GM19025 (cell line): Measurements from ENCODE around the gene EDNRA.
"Not testable (repeated sequence)": the region's sequence is repeated elsewhere in the genome, so short reads cannot be mapped to it uniquely, and the experiment has no call there.

Experiments used
- ATAC-seq: cut with Tn5 transposase; IDR thresholded peaks from one replicate; pipeline ENCODE4 v1.9.1; 2021; ENCODE audit warnings: mild to moderate bottlenecking, low read depth, moderate library complexity; ENCODE audit not compliant: unreplicated experiment

EDNRA gene

DNA sequence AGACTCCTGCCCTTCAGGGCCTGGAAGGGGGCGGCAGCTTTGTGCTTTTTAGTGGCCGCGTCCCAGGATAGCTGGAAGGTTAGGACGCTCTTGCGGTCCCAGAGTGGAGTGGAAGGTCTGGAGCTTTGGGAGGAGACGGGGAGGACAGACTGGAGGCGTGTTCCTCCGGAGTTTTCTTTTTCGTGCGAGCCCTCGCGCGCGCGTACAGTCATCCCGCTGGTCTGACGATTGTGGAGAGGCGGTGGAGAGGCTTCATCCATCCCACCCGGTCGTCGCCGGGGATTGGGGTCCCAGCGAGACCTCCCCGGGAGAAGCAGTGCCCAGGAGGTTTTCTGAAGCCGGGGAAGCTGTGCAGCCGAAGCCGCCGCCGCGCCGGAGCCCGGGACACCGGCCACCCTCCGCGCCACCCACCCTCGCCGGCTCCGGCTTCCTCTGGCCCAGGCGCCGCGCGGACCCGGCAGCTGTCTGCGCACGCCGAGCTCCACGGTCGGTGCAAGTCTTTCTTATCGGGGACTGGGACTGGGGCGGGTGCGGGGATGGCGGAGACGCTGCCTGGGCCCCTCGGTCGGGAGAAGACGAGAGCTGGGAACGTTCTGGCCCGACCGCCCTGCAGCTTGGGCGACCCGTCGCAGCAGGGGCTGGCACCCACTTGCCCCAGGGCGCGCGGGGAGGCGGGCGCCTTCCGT, at the start of gene EDNRA:
Gene EDNRA (plus strand): TSS at position 207 of the 686 bp plus-strand sequence. CDS start 4,585 bp downstream, outside the sequence.
- no peak for ATAC-seq

- ATAC-seq = not testable (repeated sequence)
Measured at GRCh38 chr4:147434370-147434769, 46.5 kb upstream of the EDNRA start.

DNA sequence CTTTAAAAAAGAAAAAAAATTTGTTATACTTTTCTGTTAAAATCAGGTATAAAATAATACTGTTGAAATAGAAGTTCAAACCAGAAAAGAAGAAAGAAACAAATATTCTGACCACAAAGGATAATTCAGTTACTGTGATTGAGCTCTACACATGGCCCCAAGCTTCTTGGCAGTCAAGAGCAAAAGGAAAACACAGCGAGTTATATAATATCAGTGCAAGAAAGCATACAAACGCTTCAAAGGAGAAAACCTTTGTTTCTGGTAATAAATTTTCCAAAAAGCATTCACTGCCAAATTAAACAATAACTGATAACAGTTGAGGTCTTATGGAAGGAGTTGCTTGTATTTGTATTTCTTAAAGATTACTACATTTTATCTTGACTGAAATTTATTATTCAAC, 40.5 kb upstream of the EDNRA start:
- no peak for ATAC-seq

GRCh38 chr4:147447786-147448185, 33.1 kb upstream of the EDNRA start:
- ATAC-seq = no peak

GRCh38 chr4:147453561-147454141, 27.2 kb upstream of the EDNRA start:
- no peak for ATAC-seq

DNA sequence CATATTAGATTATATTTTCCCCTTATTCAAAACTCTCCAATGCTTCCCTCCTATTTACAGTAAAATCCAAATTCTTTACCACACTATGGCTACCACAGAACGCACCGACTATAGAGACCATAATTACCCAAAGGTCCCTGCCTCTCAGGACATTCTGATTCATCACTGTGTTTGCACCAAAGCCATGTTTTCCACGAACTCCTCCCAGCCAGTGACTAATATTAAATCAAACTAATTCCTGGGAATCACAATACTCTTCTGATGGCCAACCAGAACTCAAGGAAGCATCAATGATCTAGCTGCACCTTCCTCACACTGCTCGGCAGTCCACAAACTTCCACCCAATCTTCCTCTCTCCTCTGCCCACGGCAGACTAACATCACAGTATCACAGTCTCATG, 24.2 kb upstream of the EDNRA start:
- no peak for ATAC-seq

GRCh38 chr4:147461161-147461560, 19.7 kb upstream of the EDNRA start:
- ATAC-seq = no peak

DNA sequence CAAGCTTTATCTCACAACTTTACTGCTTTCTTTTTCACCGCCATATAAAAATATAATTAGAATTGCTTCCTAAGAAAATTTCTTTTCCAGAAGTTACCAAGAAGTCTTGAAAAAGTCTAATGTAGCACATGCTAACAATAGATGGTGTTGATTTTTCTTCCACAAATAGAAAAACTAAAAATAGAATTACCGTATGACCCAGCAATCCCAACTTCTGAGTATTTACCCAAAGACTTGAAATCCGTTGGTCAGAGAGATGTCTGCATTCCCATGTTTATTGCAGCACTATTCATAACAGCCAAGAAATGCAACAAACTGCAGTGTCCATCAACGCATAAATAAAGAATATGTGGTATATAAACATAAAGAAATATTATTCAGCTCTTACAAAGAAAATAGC, 17.8 kb upstream of the EDNRA start:
- no peak for ATAC-seq

DNA sequence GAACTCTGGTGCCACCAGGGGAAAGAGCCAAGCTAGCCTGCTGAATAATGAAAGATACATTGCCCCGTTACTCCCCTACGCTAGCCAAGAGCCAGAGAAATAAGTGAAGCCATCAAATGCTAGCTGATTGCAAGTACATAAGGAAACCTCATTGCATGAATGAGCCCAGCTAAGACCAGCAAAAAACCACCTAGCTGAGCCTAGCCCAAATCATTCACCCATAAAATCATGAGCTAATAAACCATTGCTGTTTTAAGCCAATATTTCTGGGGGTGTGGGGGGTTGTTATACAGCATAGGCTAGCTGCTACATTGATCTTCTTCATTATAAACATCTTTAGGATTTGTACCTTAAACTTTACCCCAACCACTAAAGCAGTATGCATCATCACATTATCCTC, 15.4 kb upstream of the EDNRA start:
- no peak for ATAC-seq

DNA sequence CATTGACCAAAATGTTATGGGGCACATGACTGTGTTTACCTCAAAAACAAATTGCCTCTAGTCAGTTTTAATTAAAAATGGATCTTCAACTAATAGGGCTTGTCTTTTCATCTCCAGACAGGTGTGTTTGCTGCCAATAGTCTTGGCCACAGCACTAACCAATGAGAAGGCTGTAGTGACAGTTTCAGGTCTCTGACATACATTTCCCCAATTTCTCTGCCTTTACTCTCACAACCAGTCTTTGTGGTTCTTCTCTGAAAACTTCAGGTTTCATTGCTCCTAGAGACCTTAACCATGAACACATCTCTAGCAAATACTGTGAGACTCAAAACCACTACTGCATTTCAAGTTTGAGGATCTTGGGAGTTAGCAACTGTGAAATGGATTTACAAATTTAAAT, 3.5 kb upstream of the EDNRA start:
- no peak for ATAC-seq

DNA sequence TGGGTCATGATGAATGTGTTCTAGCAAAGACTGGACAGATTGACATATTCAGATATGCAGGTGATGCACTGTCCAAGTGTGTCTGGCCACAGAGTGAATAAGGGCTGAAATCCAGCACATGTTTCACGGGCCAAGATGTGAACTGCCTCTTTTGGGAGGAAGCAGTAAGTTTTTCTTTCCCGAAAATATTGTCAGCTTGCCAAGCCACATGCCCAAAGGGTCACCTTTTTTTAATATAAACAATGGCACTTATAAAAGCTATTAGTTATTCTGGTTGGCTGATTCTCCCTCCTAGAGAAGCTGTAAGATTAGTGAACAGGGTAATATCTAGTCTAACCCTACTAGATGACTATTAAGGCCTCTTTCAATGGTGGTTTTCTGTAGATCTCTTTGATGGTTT, 1.5 kb upstream of the EDNRA start:
- no peak for ATAC-seq

- ATAC-seq = no peak
Measured at GRCh38 chr4:147479786-147480185, 1.1 kb upstream of the EDNRA start.

- ATAC-seq = no peak
Measured at GRCh38 chr4:147480502-147480890, 401 bp upstream of the EDNRA start.

DNA sequence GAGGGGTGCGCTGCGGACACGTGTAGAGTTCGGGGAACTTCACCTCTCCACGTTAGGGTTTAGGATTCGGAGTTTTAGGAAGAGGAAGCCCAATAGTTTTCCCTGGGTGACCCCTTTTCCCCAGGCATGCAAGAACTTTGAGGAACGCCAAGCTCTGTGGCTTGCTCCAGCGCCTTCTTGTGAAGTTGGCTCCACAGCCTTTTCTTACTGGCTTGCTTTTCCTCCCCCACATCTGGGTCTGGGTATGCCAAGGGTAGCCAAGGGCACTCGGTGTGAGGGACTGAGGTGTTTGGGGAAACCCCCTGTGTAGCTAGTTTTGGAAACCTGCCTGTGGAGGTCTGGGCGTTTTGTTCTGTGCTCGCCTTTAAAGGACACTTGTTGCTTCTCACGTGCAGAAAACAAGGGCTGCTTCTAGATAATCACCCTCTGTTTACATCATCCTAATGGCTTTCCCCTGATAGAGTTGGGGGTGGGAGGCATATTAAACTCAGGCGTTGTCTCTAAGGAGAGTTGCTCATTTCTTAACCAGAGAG, 746 bp downstream of the EDNRA start:
- no peak for ATAC-seq

- ATAC-seq = no peak
Measured at GRCh38 chr4:147482281-147482680, 1.4 kb downstream of the EDNRA start.

DNA sequence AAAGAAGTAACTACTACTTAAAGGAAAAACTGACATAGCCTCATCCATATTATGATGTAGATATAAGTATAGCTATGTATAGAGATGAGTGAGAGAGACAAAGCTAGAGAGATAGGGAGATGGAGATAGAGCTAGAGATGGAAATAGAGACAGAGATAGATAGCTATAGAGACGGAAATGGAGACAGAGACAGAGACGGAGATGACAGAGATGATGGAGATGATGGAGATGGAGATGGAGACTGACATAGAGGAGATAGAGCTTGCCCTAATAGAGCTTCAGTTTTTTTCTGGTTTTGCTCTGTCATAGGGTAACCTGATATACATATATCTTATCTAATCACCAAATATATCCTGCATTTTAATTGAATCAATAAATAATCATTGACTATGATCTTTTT, 4.3 kb downstream of the EDNRA start:
- ATAC-seq = no peak

DNA sequence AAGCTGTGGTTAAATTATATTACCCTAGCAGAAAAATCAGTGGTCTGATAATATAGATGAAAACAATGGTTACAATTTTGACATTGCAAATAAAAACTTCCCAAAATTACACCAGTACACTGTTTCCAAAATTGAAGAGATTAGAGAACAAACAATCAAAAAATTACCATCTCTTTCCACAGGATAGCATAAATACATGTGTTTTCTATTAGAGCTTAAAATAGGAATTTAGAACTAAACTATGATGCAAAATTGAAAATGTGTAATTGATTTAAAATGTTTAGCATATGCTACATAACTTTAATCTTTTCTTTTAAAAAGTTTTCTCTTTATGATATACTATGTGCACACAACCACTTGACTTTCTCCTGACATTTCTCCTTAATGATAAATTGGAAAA, 6.7 kb downstream of the EDNRA start:
- no peak for ATAC-seq

- no peak for ATAC-seq
Measured at GRCh38 chr4:147488556-147488955, 7.7 kb downstream of the EDNRA start.

DNA sequence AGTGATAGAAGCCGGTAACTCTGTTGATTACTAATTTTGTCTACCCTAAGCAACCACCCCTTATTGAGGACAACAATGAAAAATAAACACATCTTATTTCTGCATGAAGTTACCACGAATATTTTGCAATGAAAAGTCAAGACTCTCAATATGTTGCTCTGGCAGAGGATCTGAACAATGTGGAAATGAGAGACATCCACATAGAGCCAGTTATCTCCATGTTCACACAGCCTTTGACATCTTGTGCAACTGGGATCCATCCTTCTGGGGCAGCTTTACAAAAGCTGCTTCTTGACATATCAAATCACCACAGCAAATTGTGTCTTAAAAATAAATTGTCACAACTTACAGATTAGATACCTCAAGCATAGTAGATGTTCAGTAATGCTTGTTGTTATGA, 10.2 kb downstream of the EDNRA start:
- ATAC-seq = no peak

DNA sequence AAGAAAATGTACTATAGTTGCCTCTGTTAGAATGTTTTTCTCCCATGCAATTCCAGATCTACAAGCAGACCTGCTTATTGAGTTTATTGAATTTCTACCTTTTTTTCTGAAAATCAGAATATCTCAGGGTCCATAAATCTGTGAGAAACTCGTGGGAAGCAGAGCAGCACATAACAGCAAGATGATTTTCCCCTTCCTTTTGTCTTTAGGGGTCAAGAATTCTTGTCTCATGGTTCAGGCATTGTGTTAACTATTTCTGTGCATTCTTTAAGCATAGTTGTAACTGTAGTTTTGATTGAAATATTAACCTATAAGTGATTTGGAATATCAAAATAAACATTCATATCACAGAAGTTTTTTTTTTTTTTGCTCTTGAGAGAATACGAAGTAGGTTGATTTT, 11.4 kb downstream of the EDNRA start:
- no peak for ATAC-seq

DNA sequence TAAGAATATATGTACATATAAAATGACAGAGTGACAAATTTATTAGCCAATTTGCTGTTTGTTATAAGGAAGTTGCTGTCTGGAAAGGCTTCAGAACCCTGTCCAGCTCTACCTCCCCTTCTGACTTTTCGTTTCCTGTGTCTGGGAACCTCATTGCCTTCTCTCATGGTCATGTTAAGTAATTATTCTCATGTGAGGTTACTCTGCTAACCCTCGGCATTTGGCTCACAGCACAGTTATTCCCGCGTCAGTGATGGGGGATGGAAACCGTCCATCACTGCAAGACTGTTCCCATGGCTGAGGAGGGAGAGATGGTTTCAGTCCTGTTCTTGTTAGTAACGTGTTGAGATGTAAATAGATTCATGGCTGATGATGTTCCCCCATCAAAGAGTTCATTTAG, 11.9 kb downstream of the EDNRA start:
- no peak for ATAC-seq

DNA sequence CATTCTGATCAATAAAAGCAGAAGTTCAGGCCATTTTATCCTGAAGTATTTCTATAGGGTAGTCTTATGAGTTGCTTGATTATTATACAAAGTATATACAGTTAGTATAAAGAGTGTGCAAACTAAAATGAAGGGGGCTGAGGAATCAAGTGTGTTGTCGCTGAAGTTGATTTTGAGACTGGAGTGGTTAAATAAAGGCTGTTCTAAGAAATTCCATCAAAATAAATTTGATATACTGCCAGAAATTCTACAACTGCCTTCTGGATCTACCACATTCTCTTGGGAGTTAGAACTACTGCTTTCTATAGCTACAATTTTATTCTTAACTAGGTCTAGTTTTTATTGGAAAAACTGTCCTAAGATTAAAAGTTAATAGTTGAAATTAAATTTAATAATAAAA, 12.4 kb downstream of the EDNRA start:
- no peak for ATAC-seq
